Smooth muscle cell (in vitro differentiated cells): ENCODE measurements around the gene YKT6. TPM values are rescaled to one million over a fixed set of nuclear protein-coding genes. Genes with fewer than 3 reads are reported as not detected.

Source experiments
- DNase-seq: peaks from one replicate; lab custom pipeline; 2025; ENCODE audit not compliant: unreplicated experiment; lab: John Stamatoyannopoulos, UW
- H2AFZ ChIP-seq: fragments of 200-600 bp; sonication (generic); 2 replicates; pipeline ENCODE4 v1.6.0; 2016; ENCODE audit warnings: antibody characterized with exemption, low read depth, mild to moderate bottlenecking
- H3F3A ChIP-seq: fragments of 200-600 bp; sonication (generic); 2 replicates; pipeline ENCODE4 v1.6.0; 2017; ENCODE audit warnings: antibody characterized with exemption, low read depth
- H3K27ac ChIP-seq: fragments of 200-600 bp; sonication (generic); 2 replicates; pipeline ENCODE4 v1.5.1; 2016; ENCODE audit warnings: low read depth, mild to moderate bottlenecking
- H3K27me3 ChIP-seq: fragments of 200-600 bp; sonication (generic); 2 replicates; pipeline ENCODE4 v1.6.1; 2016; ENCODE audit warnings: low read depth, mild to moderate bottlenecking
- H3K36me3 ChIP-seq: fragments of 200-600 bp; sonication (generic); 2 replicates; pipeline ENCODE4 v1.5.1; 2016; ENCODE audit warnings: low read depth
- H3K4me1 ChIP-seq: fragments of 200-600 bp; sonication (generic); 2 replicates; pipeline ENCODE4 v1.5.1; 2016; ENCODE audit warnings: low read depth
- H3K4me2 ChIP-seq: fragments of 200-600 bp; sonication (generic); 2 replicates; pipeline ENCODE4 v1.6.0; 2016; ENCODE audit warnings: mild to moderate bottlenecking
- H3K4me3 ChIP-seq: fragments of 200-600 bp; sonication (generic); 2 replicates; pipeline ENCODE4 v1.5.1; 2016; ENCODE audit warnings: mild to moderate bottlenecking
- H3K79me2 ChIP-seq: fragments of 200-600 bp; sonication (generic); 2 replicates; pipeline ENCODE4 v1.6.0; 2016; ENCODE audit warnings: low read depth, mild to moderate bottlenecking
- H3K9ac ChIP-seq: fragments of 200-600 bp; sonication (generic); 2 replicates; pipeline ENCODE4 v1.6.0; 2016; ENCODE audit warnings: low read depth
- H3K9me3 ChIP-seq: fragments of 200-600 bp; sonication (generic); replicated peaks from 2 replicates; pipeline ENCODE4 v1.5.1; 2016; ENCODE audit warnings: low read depth
- H4K20me1 ChIP-seq: fragments of 200-600 bp; sonication (generic); 2 replicates; pipeline ENCODE4 v1.6.0; 2016; ENCODE audit warnings: low read depth
- WGBS: methylation state at CpG from one replicate; pipeline ENCODE4 v1.1.7; 2016; ENCODE audit warnings: low lambda C conversion rate; 5-methylcytosine and 5-hydroxymethylcytosine counted together
- polyA plus RNA-seq: library from polyadenylated mRNA; unstranded; fragments of >200 nt; fragmentation: Nextera tagmentation; extraction: Ambion mirVana; gene quantifications from 2 replicates; pipeline ENCODE4 v1.2.1, GENCODE V29; 2016
- total RNA-seq: library from RNA; depleted of rRNA; stranded (reverse); fragments of >200 nt; gene quantifications from 2 replicates; pipeline ENCODE4 v1.2.3, GENCODE V29; 2014
- TF ChIP-seq, protein P1 (sequence below): fragments of 200-600 bp; sonication (generic); IDR thresholded peaks from 2 replicates; pipeline ENCODE4 v1.5.1; 2017; ENCODE audit warnings: borderline replicate concordance, mild to moderate bottlenecking, antibody characterized with exemption; ENCODE audit not compliant: insufficient read depth, poor library complexity, severe bottlenecking

The YKT6 gene
- total and polyA plus RNA-seq, 2 experiments from 2014 or later: 64.2 to 86.5 TPM

DNA sequence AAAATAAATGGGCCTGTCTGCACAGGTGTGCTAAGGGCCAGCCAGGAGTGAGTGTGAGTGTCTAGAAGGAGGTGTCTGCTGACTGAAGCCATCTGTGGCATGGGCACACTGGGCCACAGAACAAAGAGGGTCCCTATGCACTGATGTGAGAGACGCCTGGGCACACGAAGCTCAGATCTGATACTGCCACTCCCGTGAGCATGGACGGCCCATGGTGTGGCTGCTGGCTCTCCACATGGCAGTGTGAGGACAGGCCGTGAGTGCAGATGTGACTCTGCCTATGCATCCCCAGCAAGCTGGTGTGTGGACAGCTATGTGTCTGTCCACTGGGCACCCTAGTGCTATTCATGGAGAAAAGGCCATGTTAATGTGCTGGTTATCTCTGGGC lies 46.8 kb upstream of the YKT6 start:
- Histone ChIP-seq H3K79me2 (no peaks in the 10 kb centered on the region), H3K27me3 (no peaks in the 10 kb centered on the region), H3K9me3 (no peaks in the 10 kb centered on the region), H4K20me1 (no peaks in the 10 kb centered on the region), H3K36me3 (no peaks in the 10 kb centered on the region), H3F3A (no peaks in the 10 kb centered on the region), H3K4me1 (no peaks in the 10 kb centered on the region), H3K27ac (no peak overlapping the region), H3K9ac (no peak overlapping the region), H2AFZ (no peak overlapping the region), H3K4me3 (no peak overlapping the region), H3K4me2 (no peak overlapping the region)
- TF ChIP-seq, protein P1, sequence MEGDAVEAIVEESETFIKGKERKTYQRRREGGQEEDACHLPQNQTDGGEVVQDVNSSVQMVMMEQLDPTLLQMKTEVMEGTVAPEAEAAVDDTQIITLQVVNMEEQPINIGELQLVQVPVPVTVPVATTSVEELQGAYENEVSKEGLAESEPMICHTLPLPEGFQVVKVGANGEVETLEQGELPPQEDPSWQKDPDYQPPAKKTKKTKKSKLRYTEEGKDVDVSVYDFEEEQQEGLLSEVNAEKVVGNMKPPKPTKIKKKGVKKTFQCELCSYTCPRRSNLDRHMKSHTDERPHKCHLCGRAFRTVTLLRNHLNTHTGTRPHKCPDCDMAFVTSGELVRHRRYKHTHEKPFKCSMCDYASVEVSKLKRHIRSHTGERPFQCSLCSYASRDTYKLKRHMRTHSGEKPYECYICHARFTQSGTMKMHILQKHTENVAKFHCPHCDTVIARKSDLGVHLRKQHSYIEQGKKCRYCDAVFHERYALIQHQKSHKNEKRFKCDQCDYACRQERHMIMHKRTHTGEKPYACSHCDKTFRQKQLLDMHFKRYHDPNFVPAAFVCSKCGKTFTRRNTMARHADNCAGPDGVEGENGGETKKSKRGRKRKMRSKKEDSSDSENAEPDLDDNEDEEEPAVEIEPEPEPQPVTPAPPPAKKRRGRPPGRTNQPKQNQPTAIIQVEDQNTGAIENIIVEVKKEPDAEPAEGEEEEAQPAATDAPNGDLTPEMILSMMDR: no peak
- WGBS: 88% methylated on average over 5 of the region's 5 CpGs
- no peak for DNase-seq

DNA sequence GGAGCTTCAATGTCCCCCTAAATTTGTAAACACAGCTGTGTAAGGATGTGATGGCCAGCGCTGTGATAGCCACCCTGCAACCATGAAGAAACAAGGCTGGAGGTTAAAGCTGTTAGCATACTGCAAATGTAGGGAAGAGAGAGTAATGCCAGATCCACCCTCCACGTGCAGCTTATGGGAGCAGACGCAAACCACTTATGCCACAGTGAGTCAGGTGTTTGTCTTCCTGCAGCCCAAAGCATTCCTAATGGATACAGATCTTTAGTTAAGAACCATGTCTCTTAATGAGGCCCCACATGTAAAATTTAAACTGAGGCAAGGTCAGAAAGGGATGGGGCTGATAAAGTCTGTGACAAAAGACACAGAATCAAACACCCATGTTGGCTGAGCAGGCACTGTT lies 46.1 kb upstream of the YKT6 start:
- 60% methylated on average over 3 of the region's 3 CpGs for WGBS
- H3K9ac ChIP-seq: no peak overlapping the region

DNA sequence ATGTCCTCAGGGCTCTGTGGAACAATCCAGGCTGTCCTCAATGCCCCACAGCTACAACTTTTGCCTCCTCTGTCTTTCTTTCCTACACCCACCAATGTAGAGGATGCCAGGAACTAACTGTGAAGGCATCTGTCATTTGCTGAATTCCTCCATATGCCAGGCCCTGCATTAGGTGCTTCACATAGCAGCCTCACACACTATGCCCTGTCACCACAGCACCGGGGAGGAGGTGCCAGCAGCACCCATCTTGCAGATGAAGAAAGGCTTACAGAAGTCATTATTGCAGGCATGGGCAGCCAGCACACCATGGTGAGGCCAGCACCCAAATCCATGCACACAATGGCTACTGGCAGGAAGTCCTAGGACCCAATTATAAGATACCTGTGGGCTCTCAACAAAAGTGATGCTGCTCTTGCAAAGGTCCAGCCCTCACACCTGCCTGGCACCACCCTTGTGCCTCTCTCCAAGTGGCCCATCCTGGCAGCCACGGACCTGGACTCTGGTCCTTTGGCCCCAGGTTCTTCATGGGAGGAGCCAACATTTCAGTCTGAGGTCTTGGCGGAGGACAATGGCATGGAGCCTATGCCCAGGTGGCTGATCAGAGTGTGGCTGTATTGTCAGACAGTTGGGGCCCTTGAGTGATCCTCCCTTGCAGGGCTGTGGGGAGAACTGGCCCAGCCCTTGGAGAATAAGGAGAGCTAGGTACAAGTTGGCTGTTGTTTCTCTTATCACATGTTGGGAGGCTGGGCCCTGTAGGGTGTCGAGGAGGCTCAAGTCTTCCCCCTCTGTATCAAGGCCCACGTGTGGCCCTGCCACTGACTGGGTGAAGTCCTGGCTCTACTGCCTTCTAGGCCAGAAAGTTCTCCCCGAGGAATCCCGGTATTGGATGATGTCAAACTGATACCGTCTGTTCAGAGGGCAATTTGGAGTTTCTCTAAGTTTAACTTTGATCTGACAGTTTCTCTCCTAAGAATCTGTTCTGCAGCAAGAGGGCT lies 45.3 kb upstream of the YKT6 start:
- Histone ChIP-seq H3K79me2 (no peaks in the 10 kb centered on the region), H3K4me3 (no peak overlapping the region), H3K4me2 (no peak overlapping the region), H3K4me1 (no peaks in the 10 kb centered on the region), H3K27me3 (no peaks in the 10 kb centered on the region), H4K20me1 (no peaks in the 10 kb centered on the region), H3K27ac (no peak overlapping the region), H3K9ac (no peak overlapping the region), H3K9me3 (no peaks in the 10 kb centered on the region), H3K36me3 (no peaks in the 10 kb centered on the region), H3F3A (no peaks in the 10 kb centered on the region), H2AFZ (no peak overlapping the region)
- no peak for DNase-seq
- TF ChIP-seq, protein P1: no peak
- 89% methylated on average over 8 of the region's 8 CpGs for WGBS

More for the DNA sequence above, 46.1 kb upstream of the YKT6 start:
- Histone ChIP-seq H2AFZ (no peak overlapping the region), H3K4me1 (no peaks in the 10 kb centered on the region), H3K4me3 (no peak overlapping the region), H3F3A (no peaks in the 10 kb centered on the region), H3K36me3 (no peaks in the 10 kb centered on the region), H4K20me1 (no peaks in the 10 kb centered on the region), H3K79me2 (no peaks in the 10 kb centered on the region), H3K27me3 (no peaks in the 10 kb centered on the region), H3K9me3 (no peaks in the 10 kb centered on the region), H3K4me2 (no peak overlapping the region), H3K27ac (no peak overlapping the region)
- TF ChIP-seq, protein P1: no peak
- DNase-seq: no peak
